CD4-positive, alpha-beta T cell treated with Interleukin-4 for 1 hour (primary cell): ENCODE results near the gene HNRNPA3.
"Not testable (repeated sequence)": the region's sequence is repeated elsewhere in the genome, so short reads cannot be mapped to it uniquely, and the experiment has no call there.

Experiments
- DNase-seq, 2 donors: peaks; one replicate each; pipeline ENCODE4 v3.0.0-alpha.2; 2020 to 2022

The HNRNPA3 gene

DNA sequence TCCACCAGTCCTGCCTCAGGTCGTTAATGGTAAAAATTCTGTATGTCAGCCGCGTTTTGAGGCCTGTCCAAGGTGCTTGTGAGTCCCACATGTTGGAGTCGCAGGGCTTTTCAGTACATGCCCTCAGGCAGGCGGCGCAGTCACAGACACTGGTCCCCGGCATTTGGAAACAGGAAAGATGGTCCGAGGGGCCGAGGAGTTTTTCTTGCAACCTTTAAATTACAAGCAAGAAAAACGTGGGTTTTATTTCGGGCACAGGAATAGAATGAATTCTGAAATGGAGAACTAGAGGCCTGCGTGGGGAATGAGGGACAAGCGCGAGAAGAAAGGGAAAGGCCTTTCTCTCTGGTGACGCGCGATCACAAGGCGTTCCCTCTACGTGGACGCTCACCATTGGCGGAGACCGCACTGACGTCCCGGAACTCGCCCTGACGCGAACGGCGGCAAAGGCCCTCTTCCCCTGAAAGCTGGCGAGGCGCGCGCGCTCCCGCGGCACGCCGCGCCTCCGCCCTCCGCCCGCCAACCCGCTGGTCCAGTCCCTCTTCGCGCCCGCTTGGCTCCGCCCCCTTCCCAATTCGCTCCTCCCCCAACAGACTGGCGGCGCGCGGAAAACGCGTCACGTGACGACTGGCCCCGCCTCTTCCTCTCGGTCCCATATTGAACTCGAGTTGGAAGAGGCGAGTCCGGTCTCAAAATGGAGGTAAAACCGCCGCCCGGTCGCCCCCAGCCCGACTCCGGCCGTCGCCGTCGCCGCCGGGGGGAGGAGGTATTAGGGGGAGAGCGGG, at the start of gene HNRNPA3:
Gene HNRNPA3, plus strand, starts transcription at position 689 of the 785 bp plus-strand sequence. Its CDS starts 6 bp downstream, at position 695.
- peak; percentile 99 to 100 for DNase-seq

DNA sequence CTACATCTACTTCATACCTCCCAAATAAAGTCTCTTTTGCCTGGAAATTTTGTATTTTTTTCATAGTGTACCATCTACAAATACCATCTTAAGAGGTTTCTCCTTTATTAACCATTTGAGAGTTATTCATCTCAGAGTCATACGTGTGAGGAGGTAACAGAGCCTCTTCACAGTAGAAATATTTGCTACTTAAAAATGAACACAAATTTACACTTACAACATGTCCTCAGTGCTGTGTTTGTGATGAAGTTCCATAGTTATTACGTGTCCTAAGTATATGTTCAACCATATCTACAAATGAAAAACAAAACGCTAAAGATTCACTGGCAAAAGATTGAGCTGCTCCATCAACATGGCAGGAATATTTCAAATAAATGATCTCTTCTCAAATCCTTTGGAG, 48.5 kb upstream of the HNRNPA3 start:
- DNase-seq = no peak

DNA sequence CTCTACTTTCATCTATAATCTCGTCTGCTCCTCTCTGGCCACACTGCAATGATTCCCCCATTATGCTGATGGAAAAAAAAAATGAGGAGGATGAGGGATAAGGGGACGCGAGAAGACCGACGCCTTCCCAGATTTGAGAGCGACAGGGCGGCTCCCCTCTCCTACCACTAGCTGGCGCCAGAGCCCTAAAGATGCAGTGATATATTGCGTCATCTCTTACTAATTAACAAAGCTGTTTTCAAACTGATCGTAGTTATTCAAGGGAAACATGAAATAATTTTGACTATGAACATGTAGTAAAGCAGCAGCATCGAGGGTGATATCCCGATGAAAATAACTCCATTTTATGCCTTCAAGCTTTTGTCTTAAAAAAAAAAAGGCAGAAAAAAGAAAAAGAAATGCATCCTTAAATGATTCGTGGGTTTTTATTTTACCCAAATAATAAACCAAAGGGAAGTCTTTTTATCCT, 48.0 kb upstream of the HNRNPA3 start:
- peak; percentile 82 for DNase-seq

DNA sequence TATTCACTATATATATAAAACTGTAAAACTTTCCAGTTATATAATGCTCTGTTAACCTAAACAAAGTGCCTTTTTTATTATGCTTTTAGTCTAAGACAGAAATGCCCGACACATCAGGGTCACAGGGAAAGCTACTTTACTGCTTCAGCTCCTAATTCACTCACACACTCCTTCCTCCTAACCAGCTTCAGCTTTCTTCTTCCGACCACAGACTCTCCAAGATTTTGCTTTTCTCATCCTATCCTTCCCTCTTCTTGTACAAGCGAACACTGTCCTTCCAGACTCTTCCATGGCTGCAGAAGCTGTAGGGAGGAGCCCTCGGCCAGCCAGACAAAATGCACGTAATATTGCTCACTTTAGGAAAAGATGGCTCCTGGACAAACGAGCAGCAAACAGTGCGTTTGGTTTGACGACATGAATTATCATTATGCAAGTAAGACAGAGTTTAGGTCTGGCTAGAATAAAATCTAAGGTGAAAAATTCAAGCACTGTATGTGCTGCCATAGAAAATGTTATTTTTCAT, 47.5 kb upstream of the HNRNPA3 start:
- DNase-seq = peak in 1 of 2 donors; percentile 17

DNA sequence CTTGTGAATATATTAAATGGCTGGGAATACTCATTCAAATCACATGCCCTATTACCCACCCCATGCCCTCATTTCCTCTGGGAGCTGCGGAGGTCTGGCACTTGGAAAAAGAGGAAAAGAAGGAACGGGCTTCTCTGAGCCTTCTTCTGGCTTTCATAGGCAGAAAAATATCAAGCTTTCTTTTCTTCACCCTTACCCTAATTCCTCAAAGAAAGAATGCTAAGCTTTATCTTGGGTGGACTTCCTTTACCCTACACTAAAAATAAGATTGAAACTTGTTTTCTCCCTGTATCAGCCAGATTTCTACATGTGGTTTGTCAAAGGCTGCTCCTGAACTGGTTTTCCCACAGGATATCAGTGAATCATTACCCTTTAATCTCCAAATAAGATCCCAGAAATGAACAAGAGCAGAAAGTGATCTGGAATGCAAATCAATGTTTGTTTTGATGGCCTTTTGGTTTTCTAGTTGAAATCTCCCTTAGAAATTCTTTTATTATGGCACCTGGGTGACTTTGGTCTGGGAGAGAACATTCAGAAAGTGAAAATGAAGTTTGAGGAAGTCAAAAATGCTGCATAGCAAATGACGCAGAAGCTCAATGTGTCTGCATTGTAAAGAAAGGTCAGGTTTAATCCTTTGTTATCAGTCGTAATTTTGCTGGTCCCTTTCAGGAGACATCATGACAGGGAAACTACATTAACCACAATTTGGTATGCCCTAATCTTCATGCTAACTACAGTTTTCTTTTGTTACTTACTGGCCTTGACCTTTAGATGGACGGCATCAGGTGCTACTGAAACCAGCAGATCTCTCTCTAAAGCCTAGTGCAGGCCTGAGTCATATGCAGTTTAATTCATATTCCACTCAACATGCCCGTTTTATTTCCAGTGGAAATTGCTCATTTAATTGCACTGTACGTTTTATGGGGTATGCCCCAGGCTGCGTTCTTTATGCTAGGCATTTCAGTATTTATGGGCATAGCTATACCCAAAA, 46.6 kb upstream of the HNRNPA3 start:
- peak; percentile 19 to 31 for DNase-seq

DNA sequence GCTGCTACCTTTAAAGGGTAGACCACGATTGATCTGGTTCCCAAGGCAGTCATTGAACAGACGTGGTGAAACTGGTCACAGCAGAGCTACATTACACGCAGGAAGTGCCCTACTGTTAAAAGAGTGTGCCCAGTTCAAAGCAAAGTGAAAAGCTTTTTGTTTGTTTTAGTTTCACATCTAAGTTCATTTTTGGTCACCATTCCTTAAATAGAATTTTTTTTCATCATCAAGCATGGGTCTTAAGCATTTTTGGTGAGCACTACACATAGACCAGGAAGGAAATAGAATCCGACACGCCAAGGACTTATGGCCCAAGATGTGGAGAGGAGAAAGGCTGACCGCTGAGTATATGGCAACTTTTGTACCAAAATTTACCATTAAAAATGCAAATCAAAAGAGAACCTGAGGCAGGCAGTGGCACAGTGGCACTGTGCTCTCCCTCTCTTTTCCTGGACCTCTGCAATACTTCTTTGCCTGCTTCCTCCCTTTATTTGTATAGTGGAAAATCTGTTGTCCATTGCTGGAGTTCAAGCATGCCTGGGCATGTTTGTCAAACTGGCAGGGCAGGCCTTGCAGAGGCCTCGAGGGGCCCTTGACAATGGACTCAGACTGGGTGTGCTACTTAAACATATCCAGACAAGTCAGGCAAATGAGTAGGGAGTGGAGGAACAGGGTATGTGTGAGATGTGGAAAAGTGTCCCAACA, 42.6 kb upstream of the HNRNPA3 start:
- DNase-seq = no peak

DNA sequence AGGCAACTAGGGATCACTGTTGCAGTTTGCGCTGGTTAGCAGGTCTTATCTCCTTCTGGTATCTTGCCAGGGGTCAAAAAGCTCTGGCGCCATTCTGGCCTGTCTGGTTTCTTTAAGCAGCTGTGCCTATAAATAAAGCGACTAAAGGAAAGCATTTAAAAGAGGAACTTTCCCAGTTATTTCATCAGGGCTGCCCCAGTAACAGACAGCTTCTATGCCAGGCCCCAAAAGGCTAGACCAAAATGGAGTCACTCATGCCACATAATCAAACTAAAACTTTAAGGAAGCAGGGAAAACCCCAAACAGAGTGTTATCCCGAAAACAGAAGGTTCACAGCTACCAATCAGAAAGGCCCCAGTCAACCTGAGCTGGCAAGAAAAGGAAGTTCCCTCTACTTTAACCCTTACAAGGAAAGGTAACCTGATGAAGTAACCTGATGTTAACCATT, 41.2 kb upstream of the HNRNPA3 start:
- DNase-seq = peak; percentile 14 to 47

DNA sequence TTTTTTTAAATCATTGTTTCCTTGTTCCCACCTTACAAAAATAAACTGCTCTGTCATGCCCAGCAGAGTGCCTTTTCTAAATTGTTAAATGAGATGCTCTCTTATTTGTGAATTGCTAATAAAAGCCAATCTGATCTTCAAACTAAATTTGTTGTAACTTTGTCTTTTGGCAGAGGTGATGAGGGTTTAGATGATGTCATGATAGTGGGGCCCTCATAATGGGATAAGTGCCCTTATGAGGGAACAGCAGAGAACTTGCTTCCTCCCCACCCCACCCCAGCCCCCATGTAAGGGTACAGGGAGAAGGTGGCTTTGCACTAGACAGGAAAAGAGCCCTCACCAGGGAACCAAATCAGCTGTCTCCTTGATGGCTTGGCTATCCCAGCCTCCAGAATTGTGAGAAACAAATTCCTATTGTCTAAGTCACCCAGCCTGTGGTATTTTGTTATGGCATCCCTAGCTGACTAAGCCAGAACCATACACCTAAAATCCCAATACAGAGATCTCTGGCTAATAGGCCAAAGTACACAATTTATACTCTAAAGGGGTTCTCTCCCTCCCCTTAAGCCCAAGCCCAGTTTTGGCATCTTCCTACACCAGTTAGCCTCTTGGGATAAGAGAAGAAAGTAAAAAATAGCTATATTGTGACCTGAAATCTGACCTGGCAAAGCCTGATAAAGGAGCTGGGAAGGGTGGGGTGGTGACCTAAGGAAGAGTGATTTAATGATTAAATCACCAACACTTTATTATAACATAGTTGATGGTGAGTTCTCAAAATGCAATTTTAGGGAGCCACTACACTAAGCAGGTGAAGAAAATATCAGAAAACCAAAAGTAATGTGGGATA, 40.3 kb upstream of the HNRNPA3 start:
- no peak for DNase-seq

DNA sequence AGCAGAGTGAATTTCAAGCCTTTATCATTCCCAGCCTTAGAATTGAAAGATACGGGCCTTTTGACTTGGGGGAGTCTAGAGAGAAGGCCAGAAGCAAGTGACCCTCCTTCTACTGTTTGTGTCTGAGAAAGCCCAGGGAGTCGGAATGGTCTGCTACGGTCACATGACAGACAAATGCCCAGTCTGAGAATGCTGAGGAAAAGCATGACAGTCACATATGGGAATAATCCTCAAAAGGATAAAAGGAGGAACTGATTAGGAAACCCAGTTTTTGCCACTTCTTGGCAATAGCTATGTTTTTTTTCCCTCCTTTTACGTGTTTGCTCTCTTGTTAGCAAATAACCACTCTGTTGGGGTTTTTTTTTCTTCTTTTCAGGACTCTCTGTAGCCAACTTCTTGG, 38.1 kb upstream of the HNRNPA3 start:
- DNase-seq = no peak

DNA sequence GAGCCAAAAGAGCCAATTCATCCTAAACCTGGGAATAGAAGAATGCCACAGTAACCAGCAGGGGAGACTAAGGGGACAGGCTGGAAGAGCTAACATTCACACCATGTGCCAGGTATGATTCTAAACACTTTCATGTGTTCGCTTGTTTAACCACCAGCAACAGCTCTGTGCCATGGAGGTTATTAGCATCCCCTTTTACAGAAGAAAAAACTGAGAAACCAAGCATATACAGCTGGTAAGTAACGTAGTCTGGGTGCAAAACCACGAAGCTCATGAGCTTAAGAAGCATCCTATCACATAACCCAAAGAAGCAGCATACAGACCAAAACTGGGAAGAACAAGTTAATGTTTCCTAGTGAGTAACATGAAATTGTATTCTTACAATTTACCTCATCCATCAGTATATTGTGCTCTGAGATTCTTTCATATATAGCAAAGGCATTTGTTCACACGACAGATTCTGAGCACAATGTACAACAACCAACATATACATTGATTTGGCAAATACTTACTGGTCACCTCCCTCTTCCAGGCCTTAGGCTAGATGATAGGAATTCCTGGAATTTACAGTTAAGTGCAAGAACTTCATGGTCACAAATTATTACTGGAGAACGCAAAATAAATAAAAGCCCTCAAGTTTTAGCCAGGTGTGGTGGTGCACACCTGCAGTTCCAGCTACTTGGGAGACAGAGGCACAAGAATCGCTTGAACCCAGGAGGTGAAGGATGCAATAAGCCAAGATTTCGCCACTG, 36.5 kb upstream of the HNRNPA3 start:
- DNase-seq = no peak

DNA sequence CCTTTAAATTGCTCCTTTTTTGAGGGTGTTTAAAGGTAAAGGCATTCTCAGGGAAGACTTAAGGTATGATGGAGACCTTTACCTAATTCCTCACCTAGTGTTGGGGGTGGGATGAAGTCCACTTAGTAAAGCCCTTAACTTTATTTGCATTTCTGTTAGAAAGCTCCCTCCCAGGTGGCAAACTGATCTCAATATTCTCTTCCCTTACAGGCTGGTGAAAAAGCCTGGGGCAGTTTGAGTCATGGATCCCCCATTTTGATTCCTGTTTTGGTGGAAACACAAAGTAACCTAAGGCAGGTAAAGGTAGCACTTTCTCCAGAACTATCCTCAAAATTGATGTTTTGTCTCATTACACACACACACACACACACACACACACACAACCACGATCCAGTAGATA, 33.8 kb upstream of the HNRNPA3 start:
- no peak for DNase-seq

DNA sequence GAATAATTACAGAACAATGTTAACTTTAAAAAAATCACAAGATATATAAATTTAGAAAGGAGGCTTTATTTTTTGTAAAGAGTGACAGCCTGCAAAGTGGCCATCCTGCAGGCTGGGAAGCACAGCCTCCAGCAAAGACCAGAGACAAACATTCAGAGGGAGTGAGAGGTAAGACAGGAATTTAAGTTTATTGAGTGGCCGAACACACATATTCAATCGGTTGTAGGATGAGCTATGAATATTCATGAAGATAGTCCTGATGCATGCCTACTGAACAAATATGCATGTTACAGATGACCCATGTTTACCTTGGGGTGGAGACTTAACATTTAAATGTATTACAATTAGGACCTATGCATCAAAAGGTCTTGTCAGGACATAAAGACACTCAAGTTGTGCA, 33.4 kb upstream of the HNRNPA3 start:
- DNase-seq = no peak

DNA sequence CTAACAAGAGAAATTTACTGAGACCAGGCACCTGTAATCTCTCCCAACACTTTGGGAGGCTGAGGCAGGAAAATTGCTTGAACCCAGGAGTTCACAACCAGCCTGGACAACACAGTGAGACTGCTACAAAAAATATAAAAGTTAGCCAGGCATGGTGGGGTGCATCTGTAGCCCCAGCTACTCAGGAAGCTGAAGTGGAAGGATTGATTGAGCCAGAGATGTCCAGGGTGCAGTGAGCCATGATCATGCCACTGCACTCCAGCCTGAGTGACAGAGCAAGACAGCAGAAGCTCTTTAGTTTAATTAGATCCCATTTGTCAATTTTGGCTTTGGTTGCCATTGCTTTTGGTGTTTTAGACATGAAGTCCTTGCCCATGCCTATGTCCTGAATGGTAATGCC, 32.9 kb upstream of the HNRNPA3 start:
- DNase-seq = not testable (repeated sequence)

DNA sequence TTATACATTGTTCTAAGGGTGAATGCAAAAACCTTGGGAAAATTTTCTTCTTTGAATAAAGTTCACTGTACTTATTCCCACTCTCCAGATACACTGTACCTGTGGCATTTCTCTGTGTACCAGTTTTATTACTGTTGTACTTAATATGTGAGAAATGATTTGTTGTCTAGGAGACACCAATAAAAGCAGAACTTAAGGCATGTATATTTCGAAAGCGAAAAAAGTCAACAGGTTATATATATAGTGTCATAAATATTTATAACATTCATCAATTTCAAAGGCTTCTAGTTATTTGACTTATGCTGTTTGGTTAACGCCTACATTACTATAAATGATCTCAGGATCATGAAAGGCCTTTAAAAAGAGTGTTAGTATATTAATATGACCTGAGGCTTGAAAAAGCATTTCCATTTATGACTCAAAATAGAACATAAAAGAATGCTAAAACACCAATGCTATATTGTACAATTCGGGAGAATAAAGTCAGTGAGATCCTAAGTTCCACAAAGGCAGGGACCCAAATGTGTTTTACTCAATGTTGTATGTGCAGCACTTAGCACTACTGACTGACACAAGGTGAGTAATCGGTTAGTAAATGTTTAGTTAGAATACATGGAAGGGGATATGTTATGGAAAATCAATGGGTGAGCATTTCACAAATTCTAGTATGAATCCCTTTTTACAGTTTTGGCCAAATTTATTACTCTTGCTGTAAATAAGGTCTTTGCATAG, 32.2 kb upstream of the HNRNPA3 start:
- no peak for DNase-seq

DNA sequence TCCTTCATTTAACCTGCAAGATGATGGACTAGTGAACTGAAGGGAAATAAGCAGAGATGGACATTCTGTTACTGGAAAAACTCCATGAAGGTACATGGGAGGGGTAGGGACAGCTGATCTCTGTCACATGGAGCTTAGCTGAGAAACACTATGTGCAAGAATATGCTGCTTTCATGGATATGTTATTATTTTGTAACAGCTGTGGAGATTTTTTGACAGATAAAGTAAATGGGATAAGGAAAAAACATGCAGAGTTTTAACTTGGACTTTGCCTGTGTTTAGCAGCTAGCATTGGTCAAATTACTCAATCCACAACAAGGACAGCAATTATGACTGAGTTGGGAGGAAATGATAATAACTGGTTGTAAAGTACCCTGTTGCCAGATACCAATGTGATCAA, 28.7 kb upstream of the HNRNPA3 start:
- DNase-seq = no peak

DNA sequence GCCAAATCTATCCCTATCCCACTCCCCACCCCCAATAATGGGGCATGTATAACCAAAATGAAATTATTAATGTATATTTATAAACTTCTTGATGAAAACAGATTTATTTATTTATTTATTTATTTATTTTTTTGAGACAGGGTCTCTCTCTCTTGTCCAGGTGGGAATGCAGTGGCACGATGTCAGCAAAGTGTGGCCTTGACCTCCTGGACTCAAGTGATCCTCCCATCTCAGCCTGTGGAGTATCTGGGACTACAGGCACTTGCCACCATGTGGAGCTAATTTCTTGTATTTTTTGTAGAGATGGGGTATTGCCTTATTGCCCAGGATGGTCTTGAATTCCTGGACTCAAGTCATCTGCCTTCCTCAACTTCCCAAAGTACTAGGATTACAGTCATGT, 28.0 kb upstream of the HNRNPA3 start:
- DNase-seq = no peak

DNA sequence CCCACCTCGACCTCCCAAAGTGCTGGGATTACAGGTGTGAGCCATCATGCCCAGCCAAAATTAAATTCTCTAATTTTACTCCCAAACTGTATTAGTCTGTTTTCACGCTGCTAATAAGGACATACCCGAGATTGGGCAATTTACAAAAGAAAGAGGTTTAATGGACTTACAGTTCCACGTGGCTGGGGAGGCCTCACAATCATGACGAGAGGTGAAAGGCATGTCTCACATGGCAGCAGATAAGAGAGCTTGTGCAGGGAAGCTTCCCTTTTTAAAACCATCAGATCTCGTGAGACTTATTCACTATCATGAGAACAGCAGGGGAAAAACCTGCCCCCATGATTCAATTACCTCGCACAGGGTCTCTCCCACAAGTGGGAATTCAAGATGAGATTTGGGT, 26.6 kb upstream of the HNRNPA3 start:
- DNase-seq = not testable (repeated sequence)

DNA sequence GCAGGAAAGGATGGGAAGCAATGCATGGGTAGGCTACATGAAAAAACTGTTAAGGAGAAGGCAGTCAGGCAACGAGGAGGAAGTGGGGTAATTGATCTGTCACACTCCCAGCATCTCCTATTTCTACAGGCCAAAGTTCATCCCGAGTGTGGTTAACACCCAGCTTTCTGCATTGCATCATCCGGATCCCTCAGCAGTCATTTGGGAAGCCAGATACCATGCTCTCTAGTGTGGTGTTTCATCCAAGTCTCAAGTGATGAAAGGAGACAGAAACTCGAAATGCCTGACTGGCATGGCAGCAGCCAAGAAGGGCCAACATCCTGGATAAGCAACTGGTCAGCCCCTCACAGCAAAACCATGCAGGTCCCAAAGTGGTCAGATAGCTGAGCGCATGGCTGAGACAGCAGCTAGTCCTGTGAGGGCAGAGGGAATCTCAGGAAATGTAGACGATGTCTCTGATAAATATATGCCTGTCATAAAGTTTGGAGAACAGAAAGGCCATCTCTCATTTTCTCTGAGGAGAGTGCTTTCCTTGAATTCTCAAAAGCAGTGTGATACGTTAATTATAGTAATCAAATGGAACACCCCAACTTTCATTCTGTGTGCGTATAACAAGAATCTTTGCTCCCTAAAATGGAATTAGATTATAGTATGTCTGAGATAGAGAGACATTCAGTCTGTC, 24.8 kb upstream of the HNRNPA3 start:
- DNase-seq = no peak
